Stimulated activated CD4-positive, alpha-beta T cell treated with anti-CD3 and anti-CD28 coated beads, Interleukin-12 subunit alpha, Interleukin-12 subunit beta, amount 100 ng/mL, for 24 hours (primary cell): ENCODE data around the gene ACYP1.

Source experiments
- DNase-seq, 2 experiments: peaks; one replicate each; pipeline ENCODE4 v3.0.0-alpha.2; 2020; ENCODE audit warnings: low read depth in 2 of 2

The ACYP1 gene

DNA sequence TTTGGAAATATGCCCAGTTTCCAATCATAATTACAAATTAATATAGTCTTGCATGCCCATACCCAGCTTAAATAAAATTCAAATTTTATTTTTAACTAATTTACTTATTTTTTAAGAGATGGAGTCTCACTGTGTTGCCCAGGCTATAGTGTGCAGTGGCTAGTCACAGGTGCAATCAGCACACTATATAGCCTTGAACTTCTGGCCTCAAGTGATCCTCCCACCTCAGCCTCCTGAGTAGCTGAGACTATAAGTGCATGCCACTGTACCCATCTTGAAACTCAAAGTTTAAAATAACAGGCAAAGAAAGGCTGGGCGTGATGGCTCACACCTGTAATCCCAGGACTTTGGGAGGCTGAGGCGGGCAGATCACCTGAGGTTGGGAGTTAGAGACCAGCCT lies 22.9 kb downstream of the ACYP1 start:
- no peak for DNase-seq

DNA sequence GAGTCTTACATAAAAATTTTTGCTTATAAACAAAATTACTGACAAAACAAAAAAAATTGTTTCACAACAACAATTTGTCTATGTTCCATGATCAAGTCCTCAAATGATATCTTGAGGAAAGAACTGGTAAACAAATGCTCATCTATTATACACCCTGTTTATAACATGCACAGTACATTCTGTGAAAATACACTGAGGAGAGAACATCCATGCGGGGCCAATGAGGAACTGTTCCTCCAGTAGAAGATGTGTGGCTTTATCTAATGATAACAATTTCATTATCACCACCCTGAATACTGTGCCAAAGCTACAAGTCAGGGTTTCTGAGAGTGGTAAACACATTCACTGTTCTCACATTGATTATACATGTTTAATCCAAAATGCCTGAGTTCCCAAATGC lies 23.3 kb downstream of the ACYP1 start:
- DNase-seq, result no peak

DNA sequence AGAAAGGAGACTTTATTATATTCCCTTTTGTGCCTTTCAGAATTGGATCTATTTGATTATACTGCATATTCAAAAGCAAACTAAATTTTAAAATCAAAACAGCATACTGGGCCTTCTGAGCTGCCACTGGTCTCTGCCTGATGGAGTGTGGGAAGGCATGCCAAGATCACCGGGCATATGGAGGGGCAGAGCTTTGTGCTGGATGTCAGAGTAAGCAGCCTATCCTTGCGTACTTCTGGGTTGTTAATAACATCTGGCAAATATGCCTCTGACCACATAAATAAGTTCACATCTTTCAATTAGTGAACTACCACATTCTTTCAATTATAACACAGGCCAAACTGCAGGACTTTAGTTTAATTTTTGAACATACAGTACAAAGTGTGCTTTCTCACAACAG lies 30.9 kb downstream of the ACYP1 start:
- no peak for DNase-seq

DNA sequence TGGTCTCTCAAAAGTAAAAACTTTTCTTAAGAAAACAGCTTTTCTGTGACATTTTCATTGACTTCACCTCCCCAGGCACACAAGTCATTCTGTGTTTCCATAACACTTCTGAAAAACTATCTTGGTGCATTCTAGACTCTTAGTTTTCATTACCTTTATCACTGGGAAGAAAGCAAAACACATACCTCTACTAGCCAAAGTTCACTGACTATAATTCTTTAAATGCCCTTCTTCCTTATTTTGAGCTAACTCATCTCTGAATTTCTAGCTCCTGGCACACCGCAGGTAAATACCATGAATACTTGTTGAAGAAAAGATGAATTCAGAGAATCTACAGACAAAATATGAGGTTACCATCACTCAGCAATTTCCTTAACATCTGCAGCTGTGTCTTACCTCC lies 33.7 kb downstream of the ACYP1 start:
- DNase-seq, result no peak

DNA sequence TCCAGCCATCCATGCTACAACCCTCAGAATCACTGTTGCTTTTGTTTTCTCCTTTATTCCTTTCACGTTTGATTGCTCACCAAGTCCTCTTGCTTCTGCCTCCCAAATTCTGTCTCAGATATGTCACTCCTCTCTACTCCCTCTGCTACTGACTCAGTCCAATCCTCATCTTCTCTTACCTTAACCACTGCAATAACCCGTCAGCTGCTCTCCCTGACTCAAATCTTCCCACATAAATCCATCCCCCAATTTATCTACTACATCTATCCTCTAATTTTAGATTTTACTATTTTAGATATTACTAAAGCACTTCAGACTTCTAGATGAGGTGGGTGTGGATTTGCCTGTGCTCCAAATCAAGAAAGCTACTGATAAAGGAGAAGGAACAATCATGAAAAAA lies 37.9 kb downstream of the ACYP1 start:
- no peak for DNase-seq

DNA sequence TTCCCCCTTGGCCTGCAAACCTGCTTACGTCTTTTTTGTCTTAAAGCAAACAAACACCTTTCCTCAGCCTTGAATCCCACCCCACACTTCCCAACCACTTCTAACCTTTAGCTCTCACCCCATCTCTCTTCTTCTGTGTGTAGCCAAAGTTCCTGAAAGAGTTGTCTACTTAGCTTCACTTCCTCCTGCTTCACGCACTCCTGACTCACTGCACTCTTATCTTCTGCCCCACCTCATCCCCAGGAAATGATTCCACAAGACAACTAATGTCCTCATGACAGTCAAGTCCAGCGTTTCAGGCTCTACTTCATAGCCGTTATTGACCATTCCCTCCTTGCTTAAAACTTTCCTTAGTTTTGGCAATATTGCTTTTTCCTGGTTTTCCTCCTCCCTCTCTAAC lies 38.7 kb downstream of the ACYP1 start:
- no peak for DNase-seq

DNA sequence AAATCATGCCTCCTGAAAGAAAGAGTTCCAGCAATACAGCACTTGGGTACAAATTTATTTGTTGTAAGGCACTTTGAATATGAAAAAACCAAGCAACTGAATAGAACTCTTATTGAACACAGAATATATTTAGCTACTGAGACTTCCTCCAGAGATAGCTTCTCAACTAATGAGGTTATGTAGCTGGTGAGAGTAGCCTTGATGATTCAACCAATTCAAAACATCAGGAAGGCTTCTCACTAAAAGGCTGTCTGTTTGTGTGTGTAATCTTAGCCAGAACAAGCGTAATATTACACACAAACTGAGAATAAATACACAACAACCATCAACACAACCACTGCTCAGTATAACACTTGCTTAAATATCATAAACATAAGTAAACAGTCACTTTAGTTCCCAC lies 40.7 kb downstream of the ACYP1 start:
- no peak for DNase-seq

DNA sequence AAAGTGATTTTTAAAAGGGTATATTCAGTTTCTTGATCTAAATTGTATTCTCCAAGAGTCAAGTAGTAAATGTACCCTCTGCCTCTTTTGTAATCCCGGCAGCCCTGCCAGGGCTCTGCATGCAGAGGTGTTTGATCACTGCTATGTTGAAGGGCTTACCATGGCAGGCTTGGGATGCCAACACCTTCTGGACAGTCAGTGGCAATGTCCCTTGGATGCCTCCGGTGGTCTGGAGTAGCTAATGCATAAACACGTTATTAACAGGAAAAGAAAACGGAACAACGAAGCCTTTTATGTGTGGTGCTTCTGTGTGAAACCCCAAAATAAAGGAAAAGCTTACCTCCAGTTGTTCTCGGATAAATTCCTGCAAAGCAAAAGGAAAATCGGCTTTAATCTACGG lies 41.2 kb downstream of the ACYP1 start:
- no peak for DNase-seq

DNA sequence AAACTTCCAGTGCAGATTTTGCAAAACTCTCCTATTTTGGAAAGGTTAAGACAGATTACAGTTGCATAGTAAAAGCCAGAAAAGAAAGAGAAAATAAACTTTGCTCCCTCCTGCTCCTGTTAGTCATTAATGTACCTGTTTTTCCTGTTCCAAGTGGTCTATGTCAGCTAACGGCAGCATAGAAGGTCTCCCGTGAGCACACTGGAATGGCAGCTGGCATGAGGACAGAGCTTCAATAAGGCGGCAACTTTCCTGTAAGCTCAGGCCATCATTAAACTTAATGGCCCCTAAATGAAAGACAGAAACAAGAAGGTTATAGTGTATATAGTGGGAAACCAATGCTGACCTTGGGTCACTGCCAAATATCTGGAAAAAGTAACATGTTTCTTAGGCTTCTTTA lies 45.1 kb downstream of the ACYP1 start:
- no peak for DNase-seq

DNA sequence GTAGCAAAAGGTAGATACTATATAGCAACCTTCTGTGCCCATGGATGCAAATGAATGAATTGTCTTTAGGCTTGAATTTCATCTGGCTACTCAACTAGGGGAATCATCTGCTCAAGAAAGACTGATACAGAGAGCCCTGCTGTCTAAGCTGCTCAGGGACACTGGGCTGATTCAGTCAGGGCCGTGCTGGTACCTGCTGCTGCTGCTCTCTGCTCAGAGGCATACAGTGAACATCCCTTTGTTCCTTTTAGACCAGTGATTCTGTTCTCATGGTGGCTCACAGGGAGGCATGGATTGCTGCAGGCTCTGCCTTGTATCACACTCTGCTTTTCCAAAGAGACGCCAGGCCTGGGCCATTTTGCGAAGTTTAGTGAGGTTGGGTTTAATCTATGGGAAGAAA lies 47.0 kb downstream of the ACYP1 start:
- DNase-seq, result no peak

DNA sequence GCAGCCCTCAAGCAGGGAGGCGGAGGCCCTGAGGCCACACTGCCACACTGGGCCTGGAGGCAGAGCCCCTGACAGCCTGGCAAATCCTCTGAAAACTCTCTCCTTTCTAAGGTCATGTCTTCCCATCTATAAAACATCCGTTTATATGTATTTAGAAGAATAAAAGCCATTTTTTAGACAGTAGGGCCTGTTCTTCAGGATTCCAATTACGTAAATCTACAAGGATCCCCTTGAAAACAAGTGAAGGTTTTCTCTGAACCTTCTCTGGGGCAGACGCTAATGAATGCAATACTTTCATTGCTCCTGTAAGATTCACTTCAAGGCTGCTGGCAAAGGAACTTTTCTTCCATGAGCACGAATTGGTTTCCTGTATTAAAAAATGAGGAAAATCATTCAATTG lies 48.3 kb downstream of the ACYP1 start:
- no peak for DNase-seq

DNA sequence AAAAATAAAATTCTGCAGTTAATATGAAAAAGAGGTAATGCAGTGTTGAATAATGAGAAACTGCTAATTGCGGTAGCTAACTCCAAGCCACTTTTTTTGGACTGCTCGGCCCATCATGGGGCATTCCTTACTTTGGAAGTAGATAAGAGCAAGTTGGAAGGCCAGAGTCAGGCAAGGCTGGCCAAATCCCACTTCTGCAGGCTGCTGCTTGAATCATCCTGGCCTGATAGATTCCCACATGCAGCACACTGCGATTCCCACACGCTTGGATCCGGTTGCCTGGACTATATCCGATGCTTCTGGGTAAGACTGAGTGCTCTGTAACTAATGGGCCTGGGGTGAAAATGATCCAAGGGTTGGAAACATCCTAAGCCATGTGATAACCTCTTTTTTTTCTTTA lies 50.5 kb downstream of the ACYP1 start:
- DNase-seq, result no peak

DNA sequence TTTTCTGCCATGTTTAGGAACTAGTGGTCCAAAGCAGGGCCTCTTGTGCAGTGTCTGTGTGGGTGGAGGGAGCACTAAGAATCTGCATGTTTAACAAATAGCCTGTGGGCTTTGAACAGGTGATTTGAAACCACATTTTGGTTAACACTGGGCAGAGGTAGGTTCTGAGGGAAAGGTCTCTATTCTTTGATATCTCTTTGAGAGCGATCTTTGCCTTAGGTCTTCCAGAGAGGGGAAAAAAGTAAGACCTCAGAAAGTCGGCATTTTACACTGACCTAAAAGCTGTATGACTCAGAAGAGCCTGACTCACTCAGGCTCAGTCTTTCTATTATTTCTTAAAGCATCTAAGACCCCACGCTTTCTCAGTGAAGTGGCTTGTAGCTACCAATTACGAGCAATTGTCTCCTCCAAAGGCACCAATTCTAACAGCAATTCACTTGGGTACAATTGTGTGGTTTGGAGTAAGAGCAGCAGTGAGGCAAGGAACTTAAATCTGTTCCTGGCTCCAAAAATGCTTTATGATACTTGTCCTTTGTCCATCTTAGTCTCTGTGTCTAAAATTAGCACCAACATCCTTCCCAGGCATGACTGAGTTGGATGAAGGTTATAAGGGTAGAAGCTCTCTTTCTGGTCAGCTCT lies 52.3 kb downstream of the ACYP1 start:
- no peak for DNase-seq

DNA sequence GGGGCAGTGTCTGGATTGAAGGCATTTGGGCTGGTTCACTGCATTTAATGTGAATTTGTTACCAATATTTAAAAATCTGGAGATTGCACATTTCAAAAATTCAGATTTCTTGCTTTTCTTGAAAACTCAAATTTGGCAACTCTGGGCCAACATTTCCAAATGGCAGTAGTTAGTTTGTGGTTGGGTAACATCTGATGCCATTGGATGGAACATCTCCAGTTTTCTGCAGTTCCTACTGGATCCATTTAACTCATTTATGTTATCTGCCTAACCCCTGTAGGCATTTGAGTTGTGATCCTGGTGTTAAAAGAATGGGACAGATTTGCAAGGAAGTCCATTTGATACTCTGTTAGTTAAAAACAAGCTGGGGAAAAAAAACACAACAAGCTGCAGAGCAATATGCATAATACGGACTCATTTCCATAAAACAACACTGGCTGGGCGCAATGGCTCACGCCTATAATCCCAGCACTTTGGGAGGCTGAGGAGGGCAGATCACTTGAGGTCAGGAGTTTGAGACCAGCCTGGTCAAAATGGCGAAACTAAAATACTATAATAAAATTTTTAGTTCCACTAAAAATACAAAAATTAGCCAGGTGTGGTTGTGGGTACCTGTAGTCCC lies 53.2 kb downstream of the ACYP1 start:
- no peak for DNase-seq

DNA sequence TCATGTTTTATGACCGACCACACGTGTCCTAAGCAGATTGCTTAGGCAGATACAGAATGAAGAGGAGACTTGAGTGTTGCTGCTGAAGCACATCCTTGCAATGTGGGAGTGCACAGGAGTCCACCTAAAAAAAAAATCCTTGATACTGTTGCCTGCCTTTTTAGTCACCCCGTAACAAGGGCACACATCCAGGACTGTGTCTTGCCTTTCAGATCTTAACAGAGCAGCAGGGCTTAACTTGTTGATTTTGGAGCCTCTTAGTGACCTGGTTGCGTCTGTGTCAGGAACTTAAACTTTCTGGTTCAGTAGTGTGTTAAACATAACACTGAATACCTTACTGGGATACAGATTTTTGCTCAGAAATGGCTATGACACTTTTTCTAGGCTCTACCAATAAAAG lies 54.6 kb downstream of the ACYP1 start:
- DNase-seq, result no peak

DNA sequence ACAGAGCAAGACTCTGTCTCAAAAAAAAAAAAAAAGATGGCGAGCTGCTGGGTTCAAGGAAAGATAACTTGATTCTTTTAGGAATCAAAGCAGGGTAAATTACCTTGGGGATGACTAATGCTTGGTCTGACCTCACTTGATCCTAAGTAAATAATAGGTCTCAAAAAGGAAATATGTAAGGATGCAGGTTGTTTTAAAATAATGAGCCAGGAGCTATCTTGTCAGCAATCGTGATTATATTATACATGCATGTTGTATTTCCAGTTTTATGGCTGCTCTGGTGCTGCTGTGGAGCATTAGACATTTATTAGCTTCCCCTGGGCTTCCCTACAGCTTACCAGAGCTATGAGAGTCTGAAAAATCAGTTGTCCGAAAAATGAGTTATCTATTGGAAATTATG lies 58.5 kb downstream of the ACYP1 start:
- no peak for DNase-seq

DNA sequence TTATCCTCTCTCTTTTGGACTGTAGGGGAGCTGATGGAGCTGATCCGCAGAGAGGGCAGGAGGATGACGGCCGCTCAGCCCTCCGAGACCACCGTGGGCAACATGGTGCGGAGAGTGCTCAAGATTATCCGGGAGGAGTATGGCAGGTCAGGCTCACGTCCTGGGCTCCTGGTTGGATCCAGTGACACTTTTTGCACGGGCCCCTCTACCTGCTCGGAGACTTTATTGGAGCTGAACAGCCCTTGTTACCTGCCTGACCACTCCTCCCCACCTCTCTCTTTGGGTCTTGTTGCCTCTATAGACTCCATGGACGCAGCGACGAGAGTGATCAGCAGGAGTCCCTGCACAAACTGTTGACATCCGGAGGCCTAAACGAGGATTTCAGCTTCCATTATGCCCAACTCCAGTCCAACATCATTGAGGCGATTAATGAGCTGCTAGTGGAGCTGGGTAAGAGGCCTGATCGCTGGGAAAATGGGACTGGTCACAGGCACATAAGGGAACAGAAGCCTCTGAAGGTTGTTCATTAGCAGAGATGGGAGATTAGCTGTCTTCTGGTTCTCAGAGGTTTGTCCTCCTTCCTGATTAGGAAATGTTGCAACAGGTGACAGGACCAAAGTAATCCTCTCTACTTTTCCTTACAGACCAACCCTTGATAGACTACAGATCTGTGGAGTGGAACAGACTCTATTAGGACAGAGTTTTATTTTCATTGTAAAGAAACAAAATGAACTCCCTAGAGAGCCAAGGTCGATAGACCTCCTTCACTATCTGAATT lies 60.4 kb downstream of the ACYP1 start:
- DNase-seq, result no peak
